ENCODE data around the gene MGMT.

DNA sequence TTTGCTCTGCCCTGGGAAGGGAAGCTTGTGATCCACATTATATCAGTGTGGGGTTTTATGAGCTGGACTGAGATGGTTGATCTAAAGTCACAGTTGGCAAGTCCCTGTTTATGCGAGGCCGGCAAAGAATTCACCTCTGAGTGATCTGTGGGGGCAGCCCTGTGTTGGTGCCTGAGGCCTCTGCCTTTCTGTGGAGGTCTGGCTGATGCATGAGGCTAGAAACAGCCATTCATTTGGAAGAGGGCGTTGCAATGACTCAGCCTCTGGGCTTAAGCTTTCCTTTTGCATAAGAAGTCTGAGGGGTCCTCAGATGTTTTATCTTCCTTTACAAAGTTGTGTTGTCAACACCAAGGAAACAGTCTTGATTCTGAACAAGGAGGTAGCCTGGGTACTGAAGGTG is 126.9 kb downstream of the MGMT start:
- TF ChIP-seq, protein P1, sequence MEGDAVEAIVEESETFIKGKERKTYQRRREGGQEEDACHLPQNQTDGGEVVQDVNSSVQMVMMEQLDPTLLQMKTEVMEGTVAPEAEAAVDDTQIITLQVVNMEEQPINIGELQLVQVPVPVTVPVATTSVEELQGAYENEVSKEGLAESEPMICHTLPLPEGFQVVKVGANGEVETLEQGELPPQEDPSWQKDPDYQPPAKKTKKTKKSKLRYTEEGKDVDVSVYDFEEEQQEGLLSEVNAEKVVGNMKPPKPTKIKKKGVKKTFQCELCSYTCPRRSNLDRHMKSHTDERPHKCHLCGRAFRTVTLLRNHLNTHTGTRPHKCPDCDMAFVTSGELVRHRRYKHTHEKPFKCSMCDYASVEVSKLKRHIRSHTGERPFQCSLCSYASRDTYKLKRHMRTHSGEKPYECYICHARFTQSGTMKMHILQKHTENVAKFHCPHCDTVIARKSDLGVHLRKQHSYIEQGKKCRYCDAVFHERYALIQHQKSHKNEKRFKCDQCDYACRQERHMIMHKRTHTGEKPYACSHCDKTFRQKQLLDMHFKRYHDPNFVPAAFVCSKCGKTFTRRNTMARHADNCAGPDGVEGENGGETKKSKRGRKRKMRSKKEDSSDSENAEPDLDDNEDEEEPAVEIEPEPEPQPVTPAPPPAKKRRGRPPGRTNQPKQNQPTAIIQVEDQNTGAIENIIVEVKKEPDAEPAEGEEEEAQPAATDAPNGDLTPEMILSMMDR (IDR thresholded peaks at IDR 0.05; ENCODE audit: low read depth, low read length, missing input control): no peak
- TF ChIP-seq, protein P2, sequence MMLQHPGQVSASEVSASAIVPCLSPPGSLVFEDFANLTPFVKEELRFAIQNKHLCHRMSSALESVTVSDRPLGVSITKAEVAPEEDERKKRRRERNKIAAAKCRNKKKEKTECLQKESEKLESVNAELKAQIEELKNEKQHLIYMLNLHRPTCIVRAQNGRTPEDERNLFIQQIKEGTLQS (IDR thresholded peaks at IDR 0.05): no peak
- TF ChIP-seq SP1 (IDR thresholded peaks at IDR 0.05) (no peak), RAD21 (IDR thresholded peaks at IDR 0.05) (no peak), FOXA1 (IDR thresholded peaks at IDR 0.05) (no peak), YY1 (IDR thresholded peaks at IDR 0.05) (no peak), JUND (IDR thresholded peaks at IDR 0.05) (no peak), NR2F2 (IDR thresholded peaks at IDR 0.05) (no peak), EGR1 (IDR thresholded peaks at IDR 0.05; ENCODE audit: low read depth in 2 of 2) (no peak)
- TF ChIP-seq, protein P3, sequence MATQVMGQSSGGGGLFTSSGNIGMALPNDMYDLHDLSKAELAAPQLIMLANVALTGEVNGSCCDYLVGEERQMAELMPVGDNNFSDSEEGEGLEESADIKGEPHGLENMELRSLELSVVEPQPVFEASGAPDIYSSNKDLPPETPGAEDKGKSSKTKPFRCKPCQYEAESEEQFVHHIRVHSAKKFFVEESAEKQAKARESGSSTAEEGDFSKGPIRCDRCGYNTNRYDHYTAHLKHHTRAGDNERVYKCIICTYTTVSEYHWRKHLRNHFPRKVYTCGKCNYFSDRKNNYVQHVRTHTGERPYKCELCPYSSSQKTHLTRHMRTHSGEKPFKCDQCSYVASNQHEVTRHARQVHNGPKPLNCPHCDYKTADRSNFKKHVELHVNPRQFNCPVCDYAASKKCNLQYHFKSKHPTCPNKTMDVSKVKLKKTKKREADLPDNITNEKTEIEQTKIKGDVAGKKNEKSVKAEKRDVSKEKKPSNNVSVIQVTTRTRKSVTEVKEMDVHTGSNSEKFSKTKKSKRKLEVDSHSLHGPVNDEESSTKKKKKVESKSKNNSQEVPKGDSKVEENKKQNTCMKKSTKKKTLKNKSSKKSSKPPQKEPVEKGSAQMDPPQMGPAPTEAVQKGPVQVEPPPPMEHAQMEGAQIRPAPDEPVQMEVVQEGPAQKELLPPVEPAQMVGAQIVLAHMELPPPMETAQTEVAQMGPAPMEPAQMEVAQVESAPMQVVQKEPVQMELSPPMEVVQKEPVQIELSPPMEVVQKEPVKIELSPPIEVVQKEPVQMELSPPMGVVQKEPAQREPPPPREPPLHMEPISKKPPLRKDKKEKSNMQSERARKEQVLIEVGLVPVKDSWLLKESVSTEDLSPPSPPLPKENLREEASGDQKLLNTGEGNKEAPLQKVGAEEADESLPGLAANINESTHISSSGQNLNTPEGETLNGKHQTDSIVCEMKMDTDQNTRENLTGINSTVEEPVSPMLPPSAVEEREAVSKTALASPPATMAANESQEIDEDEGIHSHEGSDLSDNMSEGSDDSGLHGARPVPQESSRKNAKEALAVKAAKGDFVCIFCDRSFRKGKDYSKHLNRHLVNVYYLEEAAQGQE (IDR thresholded peaks at IDR 0.05): no peak
- TF ChIP-seq, protein P4, sequence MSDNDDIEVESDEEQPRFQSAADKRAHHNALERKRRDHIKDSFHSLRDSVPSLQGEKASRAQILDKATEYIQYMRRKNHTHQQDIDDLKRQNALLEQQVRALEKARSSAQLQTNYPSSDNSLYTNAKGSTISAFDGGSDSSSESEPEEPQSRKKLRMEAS (IDR thresholded peaks at IDR 0.05): no peak
- TF ChIP-seq, protein P5, sequence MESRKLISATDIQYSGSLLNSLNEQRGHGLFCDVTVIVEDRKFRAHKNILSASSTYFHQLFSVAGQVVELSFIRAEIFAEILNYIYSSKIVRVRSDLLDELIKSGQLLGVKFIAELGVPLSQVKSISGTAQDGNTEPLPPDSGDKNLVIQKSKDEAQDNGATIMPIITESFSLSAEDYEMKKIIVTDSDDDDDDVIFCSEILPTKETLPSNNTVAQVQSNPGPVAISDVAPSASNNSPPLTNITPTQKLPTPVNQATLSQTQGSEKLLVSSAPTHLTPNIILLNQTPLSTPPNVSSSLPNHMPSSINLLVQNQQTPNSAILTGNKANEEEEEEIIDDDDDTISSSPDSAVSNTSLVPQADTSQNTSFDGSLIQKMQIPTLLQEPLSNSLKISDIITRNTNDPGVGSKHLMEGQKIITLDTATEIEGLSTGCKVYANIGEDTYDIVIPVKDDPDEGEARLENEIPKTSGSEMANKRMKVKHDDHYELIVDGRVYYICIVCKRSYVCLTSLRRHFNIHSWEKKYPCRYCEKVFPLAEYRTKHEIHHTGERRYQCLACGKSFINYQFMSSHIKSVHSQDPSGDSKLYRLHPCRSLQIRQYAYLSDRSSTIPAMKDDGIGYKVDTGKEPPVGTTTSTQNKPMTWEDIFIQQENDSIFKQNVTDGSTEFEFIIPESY (IDR thresholded peaks at IDR 0.05): no peak

Data from liver (tissue), 3 donors.